Measurements from ENCODE around the gene CDK15.
"Not testable (repeated sequence)": the region's sequence is repeated elsewhere in the genome, so short reads cannot be mapped to it uniquely, and the experiment has no call there.

The CDK15 gene

GRCh38 chr2:201831469-201831868, 25.1 kb downstream of the CDK15 start:
- DNase-seq, result no peak

DNA sequence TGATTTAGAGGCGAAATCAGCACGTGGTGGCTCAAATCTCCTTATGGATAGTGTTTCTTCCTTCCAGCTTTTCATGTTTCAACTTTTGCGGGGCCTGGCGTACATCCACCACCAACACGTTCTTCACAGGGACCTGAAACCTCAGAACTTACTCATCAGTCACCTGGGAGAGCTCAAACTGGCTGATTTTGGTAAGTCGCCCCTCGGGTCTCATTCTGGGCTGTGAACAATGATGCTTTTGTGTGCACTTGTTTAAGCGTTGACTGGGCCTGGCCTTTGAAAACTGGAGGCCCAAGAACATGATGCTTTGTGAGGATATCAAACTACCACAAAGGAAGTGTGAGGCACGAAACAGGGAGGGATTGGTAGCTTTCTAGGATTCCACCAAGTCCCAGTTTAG, 27.4 kb downstream of the CDK15 start:
- DNase-seq, result no peak

GRCh38 chr2:201835066-201835465, 28.7 kb downstream of the CDK15 start:
- DNase-seq, result no peak

- peak; percentile 5 for DNase-seq
These were observed 31.1 kb downstream of the CDK15 start for GRCh38 chr2:201837391-201837790.

- peak; percentile 11 for DNase-seq
These were observed 31.6 kb downstream of the CDK15 start for GRCh38 chr2:201837824-201838431.

DNA sequence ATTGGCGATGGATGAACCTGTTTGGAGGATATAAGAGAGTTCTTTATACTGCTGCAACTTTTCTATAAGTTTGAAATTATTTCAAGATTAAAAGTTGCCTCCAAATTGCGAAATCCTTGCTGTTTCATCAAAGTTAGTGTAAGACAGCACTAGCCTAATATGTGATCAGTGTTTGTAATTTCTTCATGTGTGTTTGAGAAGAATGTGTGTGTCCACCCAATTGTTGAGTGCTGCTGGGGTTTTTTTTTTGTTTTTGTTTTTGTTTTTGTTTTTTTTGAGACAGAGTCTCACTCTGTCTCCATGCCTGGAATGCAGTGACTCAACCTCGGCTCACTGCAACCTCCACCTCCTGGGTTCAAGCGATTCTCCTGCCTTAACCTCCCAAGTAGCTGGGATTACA, 33.4 kb downstream of the CDK15 start:
- DNase-seq, result no peak

GRCh38 chr2:201840726-201841125, 34.4 kb downstream of the CDK15 start:
- no peak for DNase-seq

DNA sequence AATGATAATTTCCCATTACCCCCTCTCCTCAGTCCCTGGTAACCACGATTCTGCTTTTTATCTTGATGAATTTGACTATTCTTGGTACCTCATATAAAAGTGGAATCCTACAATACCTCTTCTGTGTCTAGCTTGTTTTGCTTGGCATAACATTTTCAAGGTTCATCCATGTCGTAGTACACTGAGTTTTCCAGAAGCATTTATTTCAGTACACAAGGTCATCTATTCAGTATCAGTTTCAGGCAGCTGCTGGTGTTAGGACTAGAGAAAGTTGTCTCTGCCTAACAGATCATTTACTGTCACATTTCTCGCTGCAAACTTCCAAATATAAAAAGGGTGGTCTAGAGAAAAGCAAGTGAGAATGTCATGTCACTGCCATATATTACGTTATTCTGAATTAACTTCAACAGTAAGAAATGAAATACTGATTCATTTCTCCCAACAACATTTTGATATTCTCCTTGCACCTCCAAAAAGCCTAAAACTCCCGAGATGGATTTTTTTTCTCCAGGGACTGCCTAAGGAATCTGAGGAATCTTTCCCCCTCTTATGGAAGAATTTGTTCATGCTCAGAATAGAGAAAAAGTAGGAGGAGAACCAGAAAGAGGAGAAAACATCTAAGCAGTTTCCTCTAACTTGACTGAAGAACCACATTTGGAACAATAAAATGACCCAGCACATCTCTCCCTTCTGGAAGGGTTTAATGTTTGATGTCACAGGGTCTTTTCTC, 36.0 kb downstream of the CDK15 start:
- no peak for DNase-seq

DNA sequence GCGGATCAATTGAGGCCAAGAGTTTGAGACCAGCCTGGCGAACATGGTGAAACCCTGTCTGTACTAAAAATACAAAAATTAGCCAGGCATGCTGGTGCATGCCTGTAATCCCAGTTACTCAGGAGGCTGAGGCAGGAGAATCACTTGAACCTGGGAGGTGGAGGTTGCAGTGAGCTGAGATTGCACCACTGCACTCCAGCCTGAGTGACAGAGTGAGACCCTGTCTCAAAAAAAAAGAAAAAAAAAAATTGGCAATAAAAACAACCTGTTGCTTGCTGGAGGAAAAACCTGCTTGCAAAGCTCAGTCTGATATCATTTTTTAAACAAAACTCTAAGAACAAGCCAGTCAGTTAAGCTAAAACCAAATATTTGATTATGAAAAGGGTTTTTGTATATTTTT, 38.6 kb downstream of the CDK15 start:
- not testable (repeated sequence) for DNase-seq

DNA sequence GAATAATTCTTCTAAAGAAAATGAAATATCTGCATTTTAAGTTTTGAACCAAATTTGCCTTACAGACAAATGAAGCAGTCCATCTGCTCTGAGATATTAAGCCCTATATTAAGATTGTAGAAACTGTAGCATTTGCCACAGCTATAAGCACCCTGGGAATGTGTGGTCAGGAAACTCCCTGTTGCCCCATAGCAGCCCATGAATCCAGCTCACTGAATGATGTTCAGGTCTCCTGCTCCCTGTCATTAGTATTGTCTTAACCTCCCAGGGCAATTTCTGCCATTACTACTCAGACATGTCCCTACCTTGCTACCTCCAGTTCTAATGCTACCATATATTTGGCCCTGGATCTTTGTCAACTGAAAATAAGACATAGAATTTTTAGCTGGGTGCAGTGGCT, 41.1 kb downstream of the CDK15 start:
- DNase-seq, result no peak

- DNase-seq, result no peak
These were observed 46.1 kb downstream of the CDK15 start for GRCh38 chr2:201852462-201852861.

DNA sequence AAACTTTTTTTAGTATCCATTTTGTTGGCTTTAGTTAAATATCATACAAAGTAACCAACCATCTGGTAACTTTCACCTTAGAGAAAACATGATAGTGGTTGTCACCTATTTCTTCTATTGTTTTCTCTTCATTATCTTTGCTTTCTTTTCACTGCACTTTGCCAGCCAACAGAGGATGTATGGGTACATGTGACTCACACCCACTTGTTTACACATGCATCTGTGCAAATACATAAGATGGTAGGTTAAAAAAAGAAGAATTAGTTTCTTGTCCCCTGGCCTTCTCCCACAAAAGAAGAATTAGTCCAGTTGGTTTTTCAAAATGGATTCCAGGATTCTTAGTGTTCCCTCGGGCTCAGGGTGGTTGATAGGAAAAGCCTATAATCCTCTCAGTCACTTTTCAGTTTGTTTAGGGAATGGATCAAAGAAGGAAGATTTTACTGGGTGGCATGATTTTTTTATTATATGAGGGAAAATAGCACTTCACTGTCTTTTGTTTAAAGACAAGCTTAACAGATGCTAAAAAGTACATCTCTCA, 46.6 kb downstream of the CDK15 start:
- peak; percentile 49 for DNase-seq

DNA sequence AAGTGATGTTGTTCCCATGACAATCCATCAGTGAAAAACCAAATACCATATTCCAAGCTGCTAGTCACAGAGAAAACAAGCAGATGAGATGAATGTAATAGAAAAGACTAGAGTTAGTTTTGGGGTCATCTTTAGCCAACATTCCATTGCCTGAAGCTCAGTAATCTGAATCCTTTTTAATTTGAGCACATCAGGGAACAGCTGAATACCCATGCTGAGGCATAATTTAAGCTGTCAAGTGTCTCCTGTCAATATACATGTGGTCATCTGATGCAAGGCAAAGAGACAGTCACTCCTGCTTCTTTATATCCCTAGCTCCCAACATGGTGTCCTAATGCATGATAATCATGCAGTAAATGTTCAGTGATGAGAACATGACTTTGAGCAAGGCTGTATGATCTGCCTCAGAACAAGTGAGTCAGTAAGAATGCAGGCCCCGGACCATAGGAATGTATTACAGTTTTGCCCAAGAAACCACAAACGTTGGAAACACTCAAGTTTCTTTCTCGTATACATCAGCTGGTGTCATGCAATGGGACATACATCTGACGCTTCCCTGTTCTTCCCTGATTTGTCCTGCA, 48.0 kb downstream of the CDK15 start:
- no peak for DNase-seq

- no peak for DNase-seq
These were observed 48.5 kb downstream of the CDK15 start for GRCh38 chr2:201854841-201855240.

DNA sequence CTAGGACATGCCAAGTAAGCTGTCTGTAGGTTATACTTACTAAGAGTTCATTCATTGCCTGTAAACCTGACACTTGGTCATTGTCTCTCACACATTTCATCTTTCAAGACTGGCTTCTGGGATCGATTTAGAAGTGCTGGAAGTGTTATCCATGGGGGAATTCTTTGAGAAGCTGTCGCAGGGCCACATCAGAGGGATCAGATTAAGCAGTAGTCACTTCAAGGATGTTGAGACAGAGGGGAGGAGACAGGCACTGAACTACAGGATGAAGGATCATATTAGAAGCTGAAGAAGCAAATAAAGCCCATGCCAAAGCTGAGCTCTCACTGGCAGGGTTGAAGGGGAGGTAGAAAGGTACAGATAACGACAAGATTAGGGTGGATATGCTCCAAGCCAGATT, 49.0 kb downstream of the CDK15 start:
- no peak for DNase-seq

DNA sequence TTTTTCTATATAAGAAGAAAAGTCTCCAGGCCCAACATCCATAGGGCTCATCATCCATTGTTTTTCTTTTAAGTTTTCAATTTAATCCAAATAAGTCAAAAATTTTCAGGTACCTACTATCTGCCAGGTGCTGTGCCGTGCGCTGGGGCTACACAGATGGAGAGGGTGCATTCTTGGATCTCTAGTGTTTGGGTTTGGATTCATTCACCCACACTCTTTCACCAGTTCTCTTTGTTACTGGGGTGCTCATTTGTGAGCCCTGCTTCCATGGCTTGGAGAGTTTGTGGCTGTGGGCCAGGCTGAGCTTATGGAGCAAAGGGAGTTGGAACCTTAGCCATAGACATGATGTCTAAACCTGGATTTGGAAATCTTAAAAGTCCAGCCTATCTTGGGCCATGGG, 51.0 kb downstream of the CDK15 start:
- no peak for DNase-seq

- DNase-seq, result peak; percentile 84
These were observed 52.2 kb downstream of the CDK15 start for GRCh38 chr2:201858281-201859184.

DNA sequence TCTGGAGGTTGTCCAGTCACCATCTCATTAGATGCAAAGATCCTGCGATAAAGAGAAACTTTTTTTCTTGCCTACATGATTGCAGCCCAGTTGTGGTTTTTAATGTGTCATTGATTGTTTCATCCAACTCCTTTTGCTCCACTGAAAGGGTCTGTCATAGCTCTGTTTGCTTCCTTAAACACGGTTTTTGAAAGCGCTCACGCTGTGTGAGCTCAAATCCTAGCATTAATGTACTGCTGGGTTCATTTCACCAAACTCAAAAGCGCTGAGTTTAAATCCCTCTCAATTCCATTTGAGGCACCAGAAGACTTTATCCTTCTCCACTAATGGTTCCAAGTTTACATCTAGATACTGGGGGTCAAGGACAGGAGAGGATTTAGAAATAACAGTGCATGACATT, 53.6 kb downstream of the CDK15 start:
- DNase-seq, result no peak

DNA sequence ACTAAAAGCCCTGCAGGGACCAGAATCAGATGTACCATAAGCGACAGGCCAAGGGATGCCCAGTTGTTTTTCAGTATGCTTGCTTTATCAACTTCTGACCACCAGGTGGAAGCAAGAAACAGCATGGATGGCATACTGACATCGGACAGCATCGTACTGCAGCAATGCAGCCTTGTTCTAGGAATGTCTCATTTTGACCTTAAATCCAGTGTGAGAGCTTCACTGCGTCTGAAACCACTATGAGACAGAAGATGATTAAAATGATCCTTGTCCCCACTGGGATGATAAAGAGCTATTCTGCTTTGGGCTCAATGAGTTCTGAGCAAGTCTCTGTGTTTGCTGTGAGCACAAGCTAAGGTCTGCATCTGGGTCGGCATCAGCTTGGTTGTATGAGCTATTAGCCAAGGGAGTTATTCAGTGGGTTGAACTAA, 54.3 kb downstream of the CDK15 start:
- DNase-seq, result peak; percentile 73

- DNase-seq, result no peak
These were observed 56.5 kb downstream of the CDK15 start for GRCh38 chr2:201862843-201863242.

GRCh38 chr2:201866643-201867473, 60.5 kb downstream of the CDK15 start:
- peak; percentile 11 for DNase-seq

DNA sequence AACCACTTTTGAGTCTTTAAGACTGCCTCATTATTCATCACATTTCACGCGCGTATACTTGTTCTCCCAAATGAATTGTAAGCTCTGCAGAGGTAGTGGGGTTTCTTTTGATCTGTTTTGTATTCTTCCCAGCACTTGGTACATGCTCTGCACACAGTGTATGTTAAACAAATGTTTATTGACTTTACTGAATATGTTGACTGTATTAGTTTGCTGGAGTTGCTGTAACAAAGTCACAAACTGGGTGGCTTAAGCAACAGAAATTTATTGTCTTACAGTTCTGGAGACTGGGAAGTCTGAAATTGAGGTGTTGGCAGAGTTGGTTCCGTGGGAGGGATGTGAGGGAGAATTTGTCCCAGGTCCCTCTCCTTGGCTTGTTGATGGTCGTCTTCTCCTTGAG, 65.1 kb downstream of the CDK15 start:
- DNase-seq, result no peak

All from NCI-H69 (cell line).